ENCODE data around the gene PRRX2.

Gene PRRX2

GRCh38 chr9:129650680-129651235, 14.7 kb upstream of the PRRX2 start:
- no peak overlapping the region for H3K4me2 ChIP-seq (ENCODE audit: low read length)
- no peaks in the 10 kb centered on the region for H3K79me2 ChIP-seq (ENCODE audit: low read length)
- no peaks in the 10 kb centered on the region for H3K36me3 ChIP-seq (replicated peaks; ENCODE audit: low read depth, low read length)
- no peak overlapping the region for H3K9ac ChIP-seq (ENCODE audit: low read length)
- H3K4me3 ChIP-seq (ENCODE audit: low read length), result no peak overlapping the region
- no peaks in the 10 kb centered on the region for H3K9me3 ChIP-seq (ENCODE audit: insufficient read depth, low read length)
- no peaks in the 10 kb centered on the region for H4K20me1 ChIP-seq (ENCODE audit: insufficient read depth, low read length)
- no peak overlapping the region for H3K27ac ChIP-seq (ENCODE audit: low read length)
- no peaks in the 10 kb centered on the region for H3K27me3 ChIP-seq (ENCODE audit: low read depth, low read length)
- H3K4me1 ChIP-seq (ENCODE audit: low read length), result no peaks in the 10 kb centered on the region
- no peak overlapping the region for H2AFZ ChIP-seq (ENCODE audit: low read depth, low read length)
- no peak for TF ChIP-seq EZH2phosphoT487 (IDR thresholded peaks at IDR 0.05; ENCODE audit: low read depth)
- no peak for TF ChIP-seq CTCF (IDR thresholded peaks at IDR 0.05; ENCODE audit: low read depth, low read length)

- Histone ChIP-seq H3K4me1 (ENCODE audit: low read length) (no peaks in the 10 kb centered on the region), H4K20me1 (ENCODE audit: insufficient read depth, low read length) (no peaks in the 10 kb centered on the region), H3K9ac (ENCODE audit: low read length) (no peak overlapping the region), H3K4me2 (ENCODE audit: low read length) (no peak overlapping the region), H3K79me2 (ENCODE audit: low read length) (no peaks in the 10 kb centered on the region), H2AFZ (ENCODE audit: low read depth, low read length) (no peak overlapping the region), H3K9me3 (ENCODE audit: insufficient read depth, low read length) (no peaks in the 10 kb centered on the region), H3K36me3 (replicated peaks; ENCODE audit: low read depth, low read length) (no peaks in the 10 kb centered on the region), H3K27ac (ENCODE audit: low read length) (no peak overlapping the region), H3K4me3 (ENCODE audit: low read length) (no peak overlapping the region), H3K27me3 (ENCODE audit: low read depth, low read length) (no peaks in the 10 kb centered on the region)
- TF ChIP-seq CTCF (IDR thresholded peaks at IDR 0.05; ENCODE audit: low read depth, low read length) (no peak), EZH2phosphoT487 (IDR thresholded peaks at IDR 0.05; ENCODE audit: low read depth) (no peak)
Observed at GRCh38 chr9:129653823-129654553, 11.5 kb upstream of the PRRX2 start.

DNA sequence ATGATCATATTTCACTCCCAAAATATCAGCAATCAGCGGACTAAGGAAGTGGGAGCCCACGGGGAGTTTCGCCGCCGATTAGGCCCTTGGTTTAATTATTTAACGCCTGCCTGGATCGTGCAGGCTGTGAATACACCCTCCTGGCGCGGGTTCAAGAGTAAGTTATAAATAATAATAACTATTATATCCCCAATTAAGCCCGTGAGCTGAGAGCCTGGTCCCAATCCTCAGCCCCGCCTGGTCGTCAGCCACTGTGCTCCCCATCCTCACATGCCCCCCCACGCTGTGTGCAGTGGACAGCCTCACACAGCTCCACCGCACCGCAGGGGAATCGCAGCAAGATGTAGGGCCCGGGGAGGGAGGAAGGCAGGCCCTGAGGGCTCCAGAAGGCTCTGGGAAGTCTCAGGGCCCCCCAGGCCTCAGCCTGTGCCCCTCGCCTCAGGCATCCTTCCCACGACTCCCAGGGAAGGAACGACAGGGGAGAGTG, 10.8 kb upstream of the PRRX2 start:
- Histone ChIP-seq H3K27ac (ENCODE audit: low read length) (no peak overlapping the region), H3K79me2 (ENCODE audit: low read length) (no peaks in the 10 kb centered on the region), H2AFZ (ENCODE audit: low read depth, low read length) (no peak overlapping the region), H4K20me1 (ENCODE audit: insufficient read depth, low read length) (no peaks in the 10 kb centered on the region), H3K4me2 (ENCODE audit: low read length) (no peak overlapping the region), H3K9me3 (ENCODE audit: insufficient read depth, low read length) (no peaks in the 10 kb centered on the region), H3K36me3 (replicated peaks; ENCODE audit: low read depth, low read length) (no peaks in the 10 kb centered on the region), H3K27me3 (ENCODE audit: low read depth, low read length) (no peaks in the 10 kb centered on the region), H3K4me1 (ENCODE audit: low read length) (no peaks in the 10 kb centered on the region), H3K4me3 (ENCODE audit: low read length) (no peak overlapping the region), H3K9ac (ENCODE audit: low read length) (no peak overlapping the region)
- TF ChIP-seq EZH2phosphoT487 (IDR thresholded peaks at IDR 0.05; ENCODE audit: low read depth) (no peak), CTCF (IDR thresholded peaks at IDR 0.05; ENCODE audit: low read depth, low read length) (no peak)

GRCh38 chr9:129655154-129655553, 10.3 kb upstream of the PRRX2 start:
- no peak overlapping the region for H3K27ac ChIP-seq (ENCODE audit: low read length)

More at GRCh38 chr9:129655154-129655553, 10.3 kb upstream of the PRRX2 start:
- TF ChIP-seq EZH2phosphoT487 (IDR thresholded peaks at IDR 0.05; ENCODE audit: low read depth) (no peak), CTCF (IDR thresholded peaks at IDR 0.05; ENCODE audit: low read depth, low read length) (no peak)
- Histone ChIP-seq H3K4me3 (ENCODE audit: low read length) (no peak overlapping the region), H3K4me2 (ENCODE audit: low read length) (no peak overlapping the region), H3K9ac (ENCODE audit: low read length) (no peak overlapping the region), H4K20me1 (ENCODE audit: insufficient read depth, low read length) (no peaks in the 10 kb centered on the region), H2AFZ (ENCODE audit: low read depth, low read length) (no peak overlapping the region), H3K27me3 (ENCODE audit: low read depth, low read length) (no peaks in the 10 kb centered on the region), H3K79me2 (ENCODE audit: low read length) (no peaks in the 10 kb centered on the region), H3K36me3 (replicated peaks; ENCODE audit: low read depth, low read length) (no peaks in the 10 kb centered on the region), H3K4me1 (ENCODE audit: low read length) (no peaks in the 10 kb centered on the region), H3K9me3 (ENCODE audit: insufficient read depth, low read length) (no peaks in the 10 kb centered on the region)
